GM21723 (cell line): ENCODE data around the gene COLQ.
A peak's percentile ranks its signal among the peaks of the same experiment; 100 is the strongest.

ENCODE experiments used
- ATAC-seq: cut with Tn5 transposase; IDR thresholded peaks from one replicate; pipeline ENCODE4 v1.9.1; 2021; ENCODE audit warnings: mild to moderate bottlenecking, moderate library complexity; ENCODE audit not compliant: unreplicated experiment

The COLQ gene

DNA sequence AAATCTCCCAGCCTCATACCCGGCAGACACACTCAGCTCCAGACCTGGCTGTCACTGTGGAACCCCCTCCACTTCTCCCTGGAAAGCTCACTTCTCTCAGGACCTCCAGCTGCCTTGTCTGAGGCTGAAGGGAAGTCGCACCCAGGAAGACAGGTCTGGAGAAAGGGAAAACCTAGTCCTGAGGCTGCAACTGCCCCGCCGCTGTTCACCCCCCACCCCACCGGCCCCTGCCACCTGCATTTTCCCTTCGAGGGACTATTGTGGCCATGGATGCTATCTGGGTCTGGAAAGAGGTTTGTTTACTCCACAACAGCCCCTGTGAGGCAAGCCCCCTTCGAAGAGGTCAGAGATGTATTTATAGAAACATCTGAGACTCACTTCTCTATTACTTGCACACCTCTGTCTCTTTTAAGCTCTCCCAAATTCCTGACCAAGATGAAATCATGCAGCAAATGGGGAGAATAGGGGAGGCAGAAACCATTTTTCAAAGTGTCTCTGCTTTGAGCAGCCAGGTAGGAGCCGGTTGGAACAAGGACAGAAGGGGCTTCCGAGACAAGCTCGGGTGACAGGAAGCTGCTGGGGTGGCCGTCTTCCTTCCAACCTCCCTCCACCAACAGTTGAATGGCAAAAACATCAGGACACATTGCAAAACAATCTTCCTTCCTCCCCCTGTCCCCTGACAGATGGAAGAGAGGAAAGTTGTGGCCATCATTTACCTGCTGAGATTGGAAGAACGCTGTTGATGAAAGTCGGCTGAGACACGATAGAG lies 518 bp downstream of the COLQ start:
- ATAC-seq: no peak

DNA sequence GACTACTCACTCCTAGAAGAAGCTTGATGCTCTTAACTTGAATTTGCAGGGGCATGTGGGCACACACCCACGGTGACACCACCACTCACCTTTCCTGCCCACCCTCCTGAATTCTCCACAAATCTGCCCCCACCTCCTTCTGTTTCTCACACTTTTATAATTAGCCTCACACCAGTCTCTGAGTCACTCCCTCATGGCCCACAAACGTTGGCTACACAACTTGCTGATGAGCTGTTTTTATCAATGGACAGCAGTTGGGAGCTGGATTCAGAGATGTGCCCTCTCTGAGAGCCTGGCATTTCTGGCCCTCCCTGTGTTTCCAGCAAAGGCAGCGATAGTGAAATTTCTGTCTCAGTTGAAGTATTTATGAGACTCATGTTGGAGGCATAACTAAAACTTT lies 1.3 kb downstream of the COLQ start:
- no peak for ATAC-seq

DNA sequence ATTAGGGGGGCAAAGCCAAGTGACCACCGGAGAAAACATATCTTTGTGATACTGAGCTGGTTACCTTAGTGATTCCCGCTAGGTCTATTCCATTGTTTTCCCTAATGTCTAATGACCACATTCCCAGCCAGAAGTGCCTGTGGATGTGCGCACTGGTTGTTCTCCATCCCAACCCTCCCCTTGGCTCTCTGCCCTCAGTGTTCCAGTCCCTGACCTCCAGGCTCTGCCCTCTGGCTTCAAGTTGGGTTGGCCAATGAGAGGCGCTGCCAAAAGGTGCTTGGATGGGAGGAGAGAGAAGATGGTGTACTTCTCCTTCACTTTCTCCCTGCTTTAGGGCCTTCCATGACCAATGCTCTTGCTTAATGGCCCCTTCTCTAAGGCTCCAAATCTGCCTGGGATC lies 2.4 kb downstream of the COLQ start:
- no peak for ATAC-seq

DNA sequence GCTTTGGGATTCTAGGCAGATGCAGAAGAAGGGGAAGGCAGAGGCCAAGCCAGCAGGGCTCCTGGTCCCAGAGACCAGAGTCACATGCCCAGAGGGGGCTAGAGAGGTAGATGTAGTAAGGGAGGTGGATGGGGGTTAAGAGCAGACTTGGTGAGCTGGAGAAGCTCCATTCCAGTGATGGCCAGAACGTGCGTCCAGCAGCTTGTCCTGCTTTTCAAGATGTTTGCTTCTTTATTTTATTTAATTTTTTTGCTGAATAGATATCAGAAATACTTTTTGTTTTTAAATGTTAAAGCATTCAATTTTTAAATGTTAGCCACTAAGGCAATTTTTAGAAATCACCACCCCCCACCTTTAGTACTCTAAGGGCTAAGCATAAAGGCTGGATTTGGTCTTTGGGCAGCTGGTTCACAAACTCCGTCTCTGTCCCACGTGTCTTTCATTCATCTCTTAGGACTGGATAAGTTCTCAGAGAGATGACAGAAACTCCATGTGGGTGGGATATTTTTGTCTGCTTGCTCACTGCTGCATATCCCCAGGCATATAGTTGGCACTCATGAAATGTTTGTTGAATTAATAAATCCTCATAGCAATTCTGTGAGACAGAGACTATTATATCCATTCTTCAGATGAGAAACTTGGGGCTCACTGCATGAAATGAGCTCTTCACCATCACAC lies 6.7 kb downstream of the COLQ start:
- no peak for ATAC-seq

DNA sequence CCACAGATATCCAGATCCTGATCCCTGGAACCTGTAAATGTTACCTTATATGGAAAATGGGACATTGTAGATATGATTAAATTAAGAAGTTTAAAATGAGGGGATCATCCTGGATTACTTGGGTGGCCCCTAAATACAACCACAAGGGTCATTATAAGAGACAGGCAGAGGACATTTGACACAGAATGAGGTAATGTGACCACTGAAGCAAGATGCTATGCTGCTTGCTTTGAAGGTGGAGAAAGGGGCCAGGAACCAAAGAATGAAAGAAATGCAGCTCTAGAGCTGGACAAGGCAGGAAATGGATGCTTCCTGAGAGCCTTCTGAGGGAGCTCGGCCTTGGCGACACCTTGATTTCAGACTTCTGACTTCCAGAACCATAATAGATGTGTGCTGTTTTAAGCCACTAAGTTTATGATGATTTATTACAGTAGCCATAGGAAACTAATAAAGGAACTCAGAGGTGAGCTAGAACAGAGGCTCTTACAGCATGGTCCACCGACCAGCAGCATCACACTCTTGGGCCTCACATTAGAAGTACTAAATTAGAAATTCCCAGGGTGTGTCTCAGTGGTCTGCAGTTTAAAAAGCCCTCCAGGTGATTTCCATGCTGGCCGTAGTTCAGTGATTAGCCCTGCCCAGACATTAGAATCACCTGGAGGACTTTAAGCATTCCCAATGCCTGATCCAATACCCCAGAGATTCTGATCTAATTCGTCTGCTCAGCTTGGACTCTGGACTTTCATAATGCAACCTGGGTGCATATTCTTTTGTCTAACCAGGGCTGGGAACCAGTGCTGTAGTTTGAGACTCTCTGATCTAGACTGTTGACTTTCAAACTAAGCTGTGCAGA lies 7.5 kb downstream of the COLQ start:
- ATAC-seq: no peak

DNA sequence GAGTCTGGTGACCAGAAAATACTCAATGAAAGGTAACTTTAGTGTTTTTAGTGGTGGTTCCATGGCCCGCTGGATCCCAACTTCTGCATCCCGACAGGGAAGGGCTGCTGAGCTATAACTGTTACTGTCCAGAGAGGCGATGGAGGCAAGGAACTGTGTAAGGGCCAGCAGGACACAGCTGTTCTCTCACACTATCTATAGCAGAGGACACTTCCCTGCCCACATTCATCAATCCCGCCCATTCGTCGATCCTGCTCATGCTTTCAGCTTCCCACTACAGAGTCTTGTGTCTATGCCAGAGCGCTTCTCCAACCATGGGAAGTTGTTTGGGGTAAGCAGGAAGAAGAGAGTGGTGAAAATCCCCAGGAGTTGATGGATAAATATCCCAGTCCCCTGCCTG lies 8.4 kb downstream of the COLQ start:
- no peak for ATAC-seq

DNA sequence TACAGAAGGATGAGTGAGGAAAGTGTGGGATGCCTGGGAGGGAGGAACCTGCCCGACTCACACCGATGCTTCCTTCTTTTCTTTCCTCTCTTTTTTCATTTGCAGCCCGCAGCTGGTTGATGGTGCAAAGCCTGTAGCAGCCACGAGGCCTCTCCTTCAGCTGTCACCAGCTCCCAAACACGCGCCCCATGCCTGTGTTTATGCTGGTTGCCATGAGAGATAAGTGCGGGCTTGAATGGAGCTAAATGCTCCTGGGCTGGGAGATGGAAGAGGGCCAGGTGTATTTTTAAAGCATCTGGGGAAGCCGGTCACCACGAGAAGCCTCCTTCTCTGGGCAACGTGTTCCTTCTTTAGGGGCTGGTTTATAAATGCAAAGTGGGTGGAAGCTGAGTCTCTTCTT lies 9.3 kb downstream of the COLQ start:
- ATAC-seq: no peak

DNA sequence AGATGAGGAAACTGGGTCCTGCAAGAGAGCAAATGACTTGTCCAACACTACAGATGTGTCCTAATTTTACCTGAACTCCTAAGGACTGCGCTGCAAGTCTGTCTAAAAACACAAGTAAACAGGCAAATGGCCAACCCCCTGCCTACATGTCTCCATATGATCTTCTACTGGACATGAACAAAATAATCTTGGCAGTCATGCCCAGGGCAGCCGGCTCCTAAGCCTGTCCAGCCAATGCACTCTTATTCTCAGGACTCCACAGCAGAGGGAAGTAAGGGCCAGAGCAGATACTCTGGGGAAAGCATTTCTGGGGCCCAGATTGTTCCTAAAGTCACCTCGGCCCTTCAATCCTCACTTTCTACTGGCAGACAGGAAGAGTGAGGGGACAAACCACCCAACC lies 10.3 kb downstream of the COLQ start:
- ATAC-seq: no peak

DNA sequence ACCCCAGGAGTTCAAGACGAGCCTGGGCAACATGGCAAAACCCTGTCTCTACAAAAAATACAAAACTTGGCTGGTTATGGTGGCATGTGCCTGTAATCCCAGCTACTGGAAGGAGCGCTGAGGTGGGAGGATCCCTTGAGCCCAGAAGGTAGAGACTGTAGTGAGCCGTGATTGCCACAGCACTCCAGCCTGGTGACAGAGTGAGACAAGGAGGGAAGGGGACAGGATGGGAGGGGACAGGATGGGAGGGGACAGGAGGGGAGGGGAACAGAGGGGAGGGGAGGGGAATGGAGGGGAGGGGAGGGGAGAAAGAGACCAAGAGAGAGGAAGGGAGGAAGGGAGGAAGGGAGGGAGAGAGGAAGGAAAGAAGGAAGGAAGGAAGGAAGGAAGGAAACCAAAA lies 11.0 kb downstream of the COLQ start:
- no peak for ATAC-seq

DNA sequence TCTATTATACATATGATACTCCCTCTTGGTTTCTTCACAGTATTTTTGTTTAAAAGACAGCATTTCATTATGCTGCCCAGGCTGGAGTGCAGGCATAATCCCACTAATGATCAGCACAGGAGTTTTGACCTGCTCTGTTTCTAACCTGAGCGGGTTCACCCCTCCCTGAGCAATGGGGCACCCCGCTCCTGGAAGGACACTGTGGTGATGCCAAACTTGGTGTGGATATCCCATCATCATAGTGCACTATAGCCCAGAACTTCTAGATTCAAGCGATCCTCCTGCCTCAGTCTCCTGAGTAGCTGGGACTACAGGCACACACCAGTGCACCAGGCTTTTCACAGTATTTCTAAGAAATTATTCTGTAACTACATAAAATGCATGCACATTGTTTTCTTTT lies 14.9 kb downstream of the COLQ start:
- ATAC-seq: no peak

DNA sequence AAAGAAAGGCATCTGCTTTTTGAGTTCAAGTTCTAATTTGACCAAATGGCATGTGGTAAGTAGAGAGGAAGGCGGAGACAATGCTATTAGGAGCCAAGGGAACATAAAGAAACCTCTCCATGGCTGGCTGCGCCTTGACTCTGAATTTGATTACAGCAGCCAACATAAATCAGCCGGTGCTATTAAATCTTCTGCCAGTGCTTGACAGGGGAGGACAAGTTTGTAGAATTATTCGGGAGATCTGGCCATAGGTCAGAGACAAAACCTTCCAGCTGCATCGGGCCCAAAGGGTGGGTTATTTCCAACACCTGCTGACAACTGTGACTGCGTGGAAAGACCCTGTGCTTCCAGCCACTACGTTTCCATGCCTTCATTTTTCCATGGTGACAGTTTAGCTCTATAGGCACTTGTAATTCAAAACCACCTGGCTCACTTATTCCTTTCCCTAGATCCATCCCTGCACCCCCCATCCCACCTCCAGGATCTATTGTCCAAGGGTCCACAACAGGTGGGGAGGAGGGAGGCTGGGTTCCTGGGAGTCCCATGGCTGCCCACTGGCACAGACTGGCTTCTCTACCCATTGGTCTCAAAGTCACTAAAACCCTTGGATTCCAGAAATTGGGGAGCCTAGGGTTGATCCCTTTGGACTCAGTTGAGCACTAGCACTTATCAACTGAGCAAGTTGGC lies 15.9 kb downstream of the COLQ start:
- no peak for ATAC-seq

DNA sequence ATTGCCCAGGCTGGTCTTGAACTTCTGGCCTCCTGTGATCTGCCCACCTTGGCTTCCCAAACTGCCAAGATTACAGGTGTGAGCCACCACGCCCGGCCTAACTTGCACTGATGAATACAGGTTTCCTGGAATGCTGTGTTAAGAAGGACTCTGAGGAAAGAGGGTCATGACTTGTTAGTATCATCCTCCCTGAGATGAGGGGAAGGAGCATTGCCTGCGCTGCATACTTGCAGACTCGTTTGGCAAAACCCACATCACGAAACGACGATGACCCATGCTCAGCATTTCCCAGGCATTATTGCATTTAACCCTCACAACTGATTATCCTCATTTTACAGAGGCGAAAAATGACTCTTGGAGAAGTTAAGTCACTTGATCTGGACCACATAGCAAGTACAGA lies 18.9 kb downstream of the COLQ start:
- no peak for ATAC-seq

DNA sequence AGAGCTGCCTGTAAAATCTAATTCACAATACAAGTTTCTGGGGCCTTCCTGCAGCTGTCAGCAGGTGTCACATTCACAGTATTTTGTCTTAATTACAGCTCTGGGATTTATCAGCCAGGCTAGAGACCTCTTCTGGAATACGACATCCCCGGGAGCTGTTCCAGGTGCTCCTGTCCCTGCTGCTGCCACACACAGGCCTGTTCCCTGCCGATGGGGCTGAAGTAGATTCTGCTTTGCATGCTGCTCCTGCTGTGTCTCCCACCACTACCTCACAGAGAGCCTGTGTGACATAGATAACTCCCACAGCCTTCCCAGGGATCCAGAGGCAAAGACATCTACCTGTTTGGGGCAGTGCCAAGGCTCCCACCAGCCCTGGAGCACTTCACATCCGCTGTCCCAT lies 20.4 kb downstream of the COLQ start:
- no peak for ATAC-seq

DNA sequence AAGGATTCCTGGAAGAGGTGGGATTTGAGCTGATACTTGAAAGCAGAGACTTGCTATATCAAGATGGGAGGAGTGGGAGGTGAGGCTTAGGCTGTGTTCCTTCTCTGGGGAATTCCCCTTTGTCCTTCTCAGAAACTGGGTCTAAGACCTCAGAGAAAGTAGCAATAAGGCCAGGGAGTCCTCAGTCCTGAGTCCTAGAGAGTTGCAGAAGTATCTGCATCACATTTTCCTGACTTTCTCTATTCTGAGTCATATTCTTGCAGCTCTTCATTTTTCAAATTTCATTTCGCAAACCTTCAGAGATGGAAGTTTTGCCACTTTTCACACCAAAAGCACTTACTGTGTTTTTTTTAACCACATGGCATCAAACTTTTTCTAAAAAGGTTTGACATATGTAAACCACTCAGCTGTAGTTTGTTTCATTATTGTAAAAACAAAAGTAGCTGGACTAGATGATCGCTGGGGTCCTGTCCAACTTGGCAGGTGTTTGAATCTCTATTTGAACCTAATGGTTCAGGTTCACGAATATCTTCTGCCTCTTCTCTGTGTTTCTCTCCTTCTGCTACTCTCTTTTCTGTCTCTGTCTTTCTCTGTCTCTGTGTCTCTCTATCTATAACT lies 21.3 kb downstream of the COLQ start:
- ATAC-seq: peak; percentile 72

DNA sequence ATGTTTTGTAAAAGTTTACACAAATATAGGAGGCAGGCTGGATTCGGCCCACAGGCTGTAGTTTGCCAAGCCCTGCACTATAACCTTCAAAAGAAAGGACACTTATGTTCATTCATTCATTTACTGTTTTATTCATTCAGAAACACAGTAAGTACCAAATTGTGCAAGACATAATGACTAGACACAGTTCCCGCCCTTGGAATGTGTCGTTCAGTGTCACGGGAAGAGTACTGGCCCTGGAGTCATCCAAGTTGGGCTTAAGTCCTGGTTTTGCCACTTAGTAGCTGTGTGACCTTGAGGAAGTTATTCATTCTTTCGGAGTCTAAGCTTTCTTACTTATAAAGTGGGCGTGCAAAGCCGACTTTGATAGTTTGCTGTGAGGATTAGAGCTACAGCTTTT lies 22.0 kb downstream of the COLQ start:
- ATAC-seq: no peak

DNA sequence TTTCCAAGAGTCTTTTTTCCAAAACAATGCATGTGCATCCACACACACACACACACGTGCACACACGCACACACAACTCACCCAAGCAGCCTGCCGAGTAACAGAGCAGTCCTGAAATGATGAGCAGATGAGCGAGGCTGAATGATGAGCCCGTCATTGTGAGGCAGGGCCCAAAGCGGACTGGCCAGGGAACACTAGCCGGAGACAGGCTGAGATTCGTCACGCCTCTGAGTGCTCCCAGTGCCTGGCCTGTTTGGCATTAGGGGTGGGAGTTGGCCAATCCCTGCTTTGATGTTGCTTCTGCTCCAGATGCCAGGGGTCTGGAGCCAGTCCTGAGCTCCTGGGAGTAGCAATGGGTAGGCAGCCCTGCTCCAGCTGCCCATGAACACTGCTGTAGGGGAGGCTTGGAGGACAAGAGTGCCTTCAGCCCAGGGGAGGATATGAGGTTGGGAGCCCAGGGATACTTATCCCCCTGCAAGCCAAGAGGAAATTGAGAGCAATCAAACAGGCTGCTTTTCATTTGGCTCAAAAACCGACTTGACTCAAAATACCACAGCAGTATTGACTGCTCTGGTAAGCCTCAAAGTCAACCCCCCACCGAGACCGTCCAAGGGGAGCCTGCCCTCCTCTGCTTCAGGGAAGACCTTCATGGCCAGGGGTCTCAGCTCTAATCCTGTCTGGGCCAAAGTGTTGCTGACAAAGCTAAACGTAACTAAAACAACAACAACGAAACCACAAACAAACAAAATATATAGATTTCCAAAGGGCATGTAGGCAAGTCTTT lies 22.9 kb downstream of the COLQ start:
- ATAC-seq: no peak

DNA sequence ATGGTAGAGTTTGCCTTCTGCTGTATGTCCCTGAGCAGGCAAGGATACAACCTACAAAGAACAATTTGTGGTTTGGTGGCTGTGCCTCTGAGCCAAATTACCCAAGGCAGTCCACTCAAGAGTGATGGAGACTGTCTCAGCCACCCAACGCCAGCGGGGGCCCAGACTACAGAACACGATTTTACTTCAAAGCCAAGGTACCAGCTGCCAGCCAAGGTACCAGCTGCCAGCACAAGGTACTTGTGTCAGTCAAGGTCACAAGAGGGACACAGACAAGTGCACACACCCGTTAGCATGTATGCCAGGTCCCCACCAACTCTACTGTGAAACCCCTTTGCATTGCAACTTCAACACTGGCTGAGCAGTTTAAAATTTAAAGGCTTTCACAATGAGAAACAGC lies 23.5 kb downstream of the COLQ start:
- ATAC-seq: no peak

DNA sequence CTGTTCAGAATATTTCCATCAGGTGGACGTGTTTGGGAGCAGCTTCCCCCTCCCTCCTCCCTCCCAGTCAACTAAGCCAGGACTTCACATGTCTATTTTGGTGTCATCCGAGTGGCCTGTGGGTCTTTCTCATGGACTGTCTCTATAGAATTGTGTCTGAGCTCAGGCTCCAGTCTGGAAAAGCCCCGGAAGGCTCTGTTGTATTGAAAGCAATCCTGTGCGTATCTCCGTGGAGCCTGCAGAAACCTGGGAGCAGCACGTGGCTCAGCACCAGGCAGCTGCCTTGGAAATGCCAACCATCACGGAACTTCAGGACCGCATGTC lies 25.2 kb downstream of the COLQ start:
- ATAC-seq: no peak

DNA sequence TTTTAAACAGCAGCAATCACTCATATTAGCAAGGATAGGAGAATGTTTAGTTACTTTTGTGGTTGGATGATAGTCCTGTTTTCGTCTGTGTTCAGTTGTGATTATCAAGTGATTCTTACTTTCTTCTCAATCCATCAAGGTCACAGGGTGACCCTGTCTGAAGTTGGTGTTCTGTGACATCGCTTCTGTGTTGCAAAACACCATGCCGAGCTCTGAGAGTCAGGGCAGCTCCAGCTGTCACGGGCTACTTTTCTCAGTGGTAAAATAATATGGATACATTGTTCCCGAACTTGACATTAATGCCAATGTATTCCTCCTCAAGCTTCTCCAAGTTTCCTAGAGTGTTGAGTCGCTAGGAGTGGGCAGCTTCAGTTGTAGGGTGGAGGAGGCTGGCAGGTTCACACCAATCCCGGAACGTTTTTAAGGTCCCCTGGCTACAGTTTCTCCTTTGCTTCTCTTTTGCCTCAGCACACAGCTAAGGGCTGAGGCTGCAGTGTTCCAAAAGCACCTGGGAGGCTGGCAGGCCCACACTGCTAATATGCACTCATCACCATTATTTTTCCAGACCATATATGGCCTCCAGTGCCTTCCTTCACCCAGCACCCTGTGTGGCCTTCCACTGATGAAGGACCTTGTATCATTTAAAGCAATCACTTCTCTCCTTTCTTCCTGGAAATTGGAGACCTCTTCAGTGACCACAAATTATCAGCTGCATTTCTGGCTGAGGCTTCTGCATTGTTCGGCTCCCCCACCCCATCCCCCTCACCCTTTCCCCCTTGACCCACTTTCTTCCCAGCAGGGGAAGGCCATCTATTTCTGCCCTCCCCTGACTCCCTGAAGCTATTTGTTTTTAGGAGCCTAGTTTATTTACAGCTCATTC lies 25.8 kb downstream of the COLQ start:
- ATAC-seq: no peak
